Smooth muscle cell of bladder (primary cell): Measurements from ENCODE around the gene DNAJB6. TPM values are rescaled to one million over a fixed set of nuclear protein-coding genes. Genes with fewer than 3 reads are reported as not detected.

Experiments used
- total RNA-seq: library from RNA; depleted of rRNA; stranded (reverse); fragments of >200 nt; gene quantifications from 2 replicates; pipeline ENCODE4 v1.2.3, GENCODE V29; 2014

Gene DNAJB6
- total RNA-seq, result 66.4 and 85.5 TPM in 2 replicates

DNA sequence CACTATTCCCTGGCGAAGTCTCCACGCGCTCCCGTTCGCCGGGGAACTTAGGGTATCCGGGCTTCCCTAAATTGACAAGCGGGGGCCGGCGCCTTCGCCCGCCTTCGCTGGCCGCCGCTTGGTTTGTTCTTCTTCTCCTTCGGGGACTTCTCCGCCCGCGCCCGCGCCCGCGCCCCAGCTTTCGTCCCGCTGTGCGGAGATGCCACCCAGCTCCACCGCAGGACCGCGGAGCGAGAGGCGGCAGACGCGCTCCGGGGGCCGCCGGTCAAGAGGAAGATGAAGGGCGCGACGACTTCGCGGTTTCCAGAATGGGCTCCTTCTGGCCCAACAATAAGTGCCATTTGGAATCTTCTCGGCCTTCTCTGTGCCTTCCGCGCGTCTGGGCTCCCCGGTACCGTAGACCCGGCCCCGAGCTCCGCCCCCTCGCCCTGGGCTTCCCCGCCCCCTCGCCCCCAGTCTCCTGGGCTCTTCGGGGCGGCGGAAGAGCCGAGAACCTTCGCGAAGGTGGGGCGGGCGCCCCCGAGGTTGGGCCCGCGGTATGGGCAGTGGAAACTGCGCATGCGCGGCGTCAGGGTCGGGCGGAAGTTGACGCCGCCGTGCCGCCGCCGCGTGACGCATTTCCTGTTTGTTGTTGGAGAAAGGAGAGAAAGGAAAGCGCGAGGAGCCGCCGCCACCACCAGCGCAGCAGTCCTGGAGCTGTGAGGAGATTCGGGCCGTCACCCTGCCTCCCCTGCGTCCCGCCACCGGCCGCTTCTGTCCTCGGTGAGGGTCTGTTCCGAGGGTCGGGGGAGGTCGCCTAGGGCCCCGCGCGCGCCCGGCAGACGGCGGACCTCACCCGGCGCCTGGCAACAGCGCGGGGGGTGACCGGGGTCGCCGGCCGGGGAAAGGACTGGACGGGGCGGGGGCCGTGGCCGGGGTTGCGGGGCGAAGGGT, at the start of gene DNAJB6:
TSS of gene DNAJB6 (plus strand) at position 622 of the 933 bp plus-strand sequence. CDS start 21,569 bp downstream, outside the sequence.

Other genes with a start within 250 kb of the DNAJB6 start
- gene UBE3C, start 198.1 kb upstream of the DNAJB6 start, total RNA-seq, result 61.3 and 73.6 TPM in 2 replicates